ENCODE measurements around the gene ERCC4.

The ERCC4 gene

DNA sequence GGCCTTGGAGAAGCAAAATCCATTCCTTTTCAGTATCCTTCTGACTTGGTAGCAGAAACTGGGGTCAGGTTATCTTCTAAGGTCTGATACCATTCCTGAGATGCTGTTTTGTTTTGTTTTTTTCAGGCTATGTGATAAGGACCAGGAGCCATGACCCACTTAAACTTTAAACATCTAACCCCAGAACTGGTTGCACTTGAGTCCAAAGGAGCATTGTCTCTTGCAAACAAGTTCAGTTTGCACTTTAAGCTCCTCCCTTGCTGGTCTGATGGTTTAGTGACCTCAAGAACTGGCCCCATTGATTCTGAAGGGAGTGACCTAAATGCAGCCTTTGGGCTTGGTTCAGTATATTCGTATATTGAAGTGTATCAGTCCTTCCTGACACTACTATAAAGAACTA lies 75.2 kb downstream of the ERCC4 start:
- DNase-seq = peak; percentile 29

DNA sequence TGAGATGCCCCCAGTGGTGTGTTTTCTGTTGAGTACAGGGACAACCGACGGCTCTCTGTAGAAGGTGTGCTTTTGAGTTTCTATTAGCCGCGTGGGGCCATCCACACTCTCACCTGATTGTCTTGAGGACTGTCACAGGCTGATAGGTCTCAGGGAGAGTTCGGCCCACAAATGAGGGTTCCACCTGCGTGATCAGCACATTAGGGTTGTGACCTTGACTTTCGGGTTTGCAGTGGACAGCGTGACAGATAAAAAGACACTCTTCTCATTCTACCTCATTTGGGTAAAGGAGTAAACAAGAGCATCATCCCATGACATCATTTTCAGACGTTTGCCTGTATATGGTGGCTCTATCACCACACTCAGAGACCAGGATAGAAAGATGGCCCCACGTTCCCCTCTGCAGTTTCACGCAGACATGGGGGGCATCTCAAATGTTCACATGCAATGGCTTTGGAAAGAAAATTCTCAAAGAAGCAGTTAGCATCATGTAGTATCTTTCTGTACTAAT lies 76.9 kb downstream of the ERCC4 start:
- peak; percentile 34 for DNase-seq

DNA sequence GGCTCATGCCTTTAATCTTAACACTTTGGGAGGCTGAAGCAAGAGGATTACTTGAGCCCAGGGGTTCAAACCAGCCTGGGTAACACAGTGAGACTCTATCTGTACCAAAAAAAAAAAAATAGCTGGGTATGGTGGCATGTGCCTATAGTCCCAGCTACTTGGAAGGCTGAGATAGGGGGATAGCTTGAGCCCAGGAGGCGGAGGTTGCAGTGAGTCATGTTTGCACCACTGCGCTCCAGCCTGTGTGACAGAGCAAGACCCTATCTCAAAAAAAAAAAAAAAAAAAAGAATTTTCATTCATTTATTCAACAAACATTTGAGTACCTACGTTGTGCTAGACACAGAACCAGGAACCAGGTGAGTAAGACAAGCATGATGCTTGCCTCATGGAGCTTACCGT lies 77.6 kb downstream of the ERCC4 start:
- no peak for DNase-seq

DNA sequence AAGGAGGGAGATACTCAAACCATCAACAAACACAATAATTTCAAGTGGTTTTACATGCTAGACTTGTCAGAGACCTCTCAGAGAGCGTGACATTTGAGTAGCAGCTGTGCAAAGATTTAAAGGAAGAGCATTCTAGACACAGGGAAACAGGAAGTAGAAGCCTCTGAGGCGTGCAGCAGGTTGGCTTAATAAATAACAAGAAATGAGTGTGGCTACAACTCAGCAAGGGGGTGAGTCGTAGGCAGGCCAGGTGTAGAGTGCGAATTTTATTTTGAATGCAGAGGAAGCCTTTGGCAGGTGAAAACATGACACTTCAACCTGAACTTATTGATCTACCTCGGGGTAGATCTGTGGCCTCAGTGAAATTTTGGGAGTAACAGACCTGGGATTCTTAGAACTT lies 78.0 kb downstream of the ERCC4 start:
- peak; percentile 98 for DNase-seq

DNA sequence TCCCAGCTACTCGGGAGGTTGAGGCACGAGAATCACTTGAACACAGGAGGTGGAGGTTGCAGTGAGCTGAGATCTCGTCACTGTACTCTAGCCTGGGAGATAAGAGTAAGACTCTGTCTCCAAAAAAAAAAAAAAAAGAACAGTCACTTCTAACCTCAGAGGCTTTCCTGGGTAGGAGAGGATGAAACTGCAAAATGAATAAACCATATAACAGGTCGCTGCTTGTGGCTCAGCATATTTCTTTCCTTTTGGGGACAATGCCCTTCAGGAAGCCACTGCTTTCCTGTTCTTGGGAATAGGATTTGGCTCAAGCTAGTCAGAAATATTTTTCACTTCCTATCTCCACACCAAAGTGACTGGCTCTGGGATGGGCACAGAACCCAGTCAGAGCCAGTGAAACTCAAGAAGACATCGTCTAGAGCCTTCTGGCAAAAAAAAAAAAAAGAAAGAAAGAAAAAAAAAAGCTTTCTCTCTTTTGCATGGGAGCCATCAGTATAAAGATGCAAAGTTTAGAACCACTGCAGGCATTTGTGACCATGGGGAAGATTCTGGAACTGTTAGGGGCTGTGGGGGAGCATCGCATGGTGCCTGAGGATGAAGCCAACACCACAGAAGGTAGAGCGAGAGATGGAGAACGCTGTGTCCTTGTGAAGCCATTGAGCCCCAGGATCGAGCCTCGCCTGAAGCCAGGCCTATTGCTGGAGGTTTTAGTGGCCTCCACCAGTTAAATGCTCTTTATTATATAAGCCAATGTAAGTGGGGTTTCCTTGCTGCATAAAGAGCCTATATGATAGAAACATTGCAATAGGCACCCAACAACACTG lies 79.3 kb downstream of the ERCC4 start:
- DNase-seq = peak; percentile 31

DNA sequence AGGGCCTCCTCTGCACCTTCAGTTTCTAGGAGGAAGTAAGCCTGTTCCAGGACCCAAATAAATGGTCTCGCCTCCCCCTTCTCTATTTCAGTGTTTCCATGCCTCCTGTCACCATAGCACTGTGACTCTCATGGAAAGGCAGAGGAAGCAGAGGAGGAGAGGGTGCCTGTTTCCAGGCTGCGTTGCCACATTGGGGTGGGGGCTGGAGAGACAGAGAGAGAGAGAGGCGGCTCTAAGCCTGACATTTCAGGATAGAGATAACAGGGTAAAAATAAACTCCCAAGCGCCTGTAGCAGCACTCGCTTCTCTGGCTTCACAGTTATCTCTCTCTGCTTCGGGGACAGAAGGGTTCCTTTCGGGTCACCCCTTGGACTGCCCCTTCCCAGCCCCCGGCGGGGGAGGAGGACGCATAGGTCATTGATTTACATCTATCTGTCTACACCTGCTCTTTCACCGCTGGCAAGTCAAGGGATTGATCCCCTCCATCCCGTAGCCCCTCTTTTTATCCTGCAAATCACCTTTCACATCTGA lies 80.0 kb downstream of the ERCC4 start:
- DNase-seq = peak; percentile 30

DNA sequence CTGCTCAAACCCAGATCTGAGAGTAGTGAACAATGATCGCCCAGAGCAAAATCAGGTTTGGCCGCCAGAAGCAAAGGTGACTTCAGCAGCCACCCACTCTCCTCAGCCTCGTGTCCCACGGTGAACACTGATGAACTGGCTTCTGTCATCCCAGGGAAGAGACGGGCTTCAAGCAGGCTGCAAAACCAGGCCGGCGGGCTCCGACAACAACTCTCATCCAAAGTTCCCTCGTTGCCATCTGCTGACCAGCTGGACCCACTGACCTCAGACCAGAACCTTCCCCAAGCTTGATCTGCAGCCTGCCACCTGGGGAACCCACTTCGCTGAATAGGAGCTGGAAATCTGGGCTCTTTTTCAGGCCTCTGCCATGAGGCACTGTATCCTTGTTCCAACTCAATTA lies 81.6 kb downstream of the ERCC4 start:
- DNase-seq = no peak

All from DMS53 (cell line).